Left forelimb (tissue), 1 donor: Measurements from ENCODE around the gene BCAS4.
"Not testable (repeated sequence)": the region's sequence is repeated elsewhere in the genome, so short reads cannot be mapped to it uniquely, and the experiment has no call there.

Experiments used
- DNase-seq: peaks from one replicate; pipeline ENCODE4 v3.0.0-alpha.2; 2018; ENCODE audit warnings: low spot score

Gene BCAS4

DNA sequence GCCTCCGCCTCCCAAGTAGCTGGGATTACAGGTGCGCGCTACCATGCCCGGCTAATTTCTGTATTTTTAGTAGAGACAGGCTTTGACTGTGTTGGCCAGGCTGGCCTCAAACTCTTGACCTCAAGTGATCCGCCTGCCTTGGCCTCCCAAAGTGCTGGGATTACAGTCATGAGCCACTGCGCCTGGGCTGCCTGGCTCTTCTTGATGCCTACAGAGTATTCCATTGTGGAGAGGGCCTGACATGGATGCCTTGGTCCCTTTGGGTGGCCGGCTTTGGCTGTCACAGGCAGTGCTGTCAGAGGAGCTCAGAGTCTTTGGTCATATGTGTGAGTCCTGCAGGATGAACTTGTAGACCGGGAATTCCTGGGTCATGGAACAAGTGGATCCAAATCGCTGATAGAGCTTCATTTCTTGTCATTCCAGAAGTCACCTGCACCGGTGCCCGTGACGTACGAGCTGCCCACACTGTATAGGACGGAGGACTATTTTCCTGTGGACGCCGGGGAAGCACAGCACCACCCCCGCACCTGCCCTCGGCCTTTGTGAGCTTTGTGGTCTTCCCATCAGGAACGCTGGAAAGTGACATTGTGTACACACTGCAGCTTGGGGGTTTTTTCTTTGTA lies 81.3 kb downstream of the BCAS4 start:
- DNase-seq = no peak

DNA sequence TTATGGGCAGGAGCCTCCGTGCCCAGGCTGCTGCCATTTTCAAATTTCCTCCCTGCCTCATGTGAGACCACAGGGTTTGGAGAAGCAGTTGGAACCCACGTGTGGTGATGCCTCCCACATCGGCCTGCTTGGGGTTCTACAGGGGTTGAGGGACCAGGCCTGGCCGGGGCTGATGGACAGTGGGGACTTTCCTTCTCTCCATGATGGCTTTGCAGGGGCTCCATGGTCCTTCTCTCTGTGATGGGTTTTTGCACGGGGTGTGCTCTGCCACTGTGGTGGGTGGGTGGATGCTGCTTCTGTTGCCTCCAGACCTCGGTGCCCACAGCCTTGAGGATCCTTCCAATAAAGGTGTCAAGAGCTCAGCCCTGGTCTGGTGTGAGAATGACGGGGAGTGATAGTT lies 82.0 kb downstream of the BCAS4 start:
- no peak for DNase-seq

DNA sequence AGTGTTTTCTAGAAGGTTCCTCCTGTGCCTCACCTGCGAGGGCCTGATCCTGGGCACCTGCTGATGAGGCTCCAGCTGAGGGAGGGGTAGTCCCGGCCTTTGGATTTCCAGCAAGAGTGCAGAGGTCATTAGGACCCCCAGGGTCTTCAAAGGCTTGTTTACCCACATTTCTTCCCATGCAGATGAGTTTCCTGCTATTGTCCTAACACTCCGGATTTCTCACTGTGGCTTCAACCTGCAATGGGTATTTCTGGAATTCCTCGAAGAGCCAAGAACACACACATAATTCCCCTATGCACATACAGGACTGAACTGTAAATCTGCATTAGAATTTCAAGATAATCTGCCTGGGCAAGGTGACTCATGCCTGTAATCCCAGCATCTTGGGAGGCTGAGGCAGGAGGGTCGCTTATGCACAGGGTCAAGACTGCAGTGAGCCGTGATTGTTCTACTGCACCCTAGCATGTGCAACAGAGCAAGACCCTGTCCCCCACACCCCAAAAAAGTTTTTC lies 82.4 kb downstream of the BCAS4 start:
- DNase-seq = no peak

DNA sequence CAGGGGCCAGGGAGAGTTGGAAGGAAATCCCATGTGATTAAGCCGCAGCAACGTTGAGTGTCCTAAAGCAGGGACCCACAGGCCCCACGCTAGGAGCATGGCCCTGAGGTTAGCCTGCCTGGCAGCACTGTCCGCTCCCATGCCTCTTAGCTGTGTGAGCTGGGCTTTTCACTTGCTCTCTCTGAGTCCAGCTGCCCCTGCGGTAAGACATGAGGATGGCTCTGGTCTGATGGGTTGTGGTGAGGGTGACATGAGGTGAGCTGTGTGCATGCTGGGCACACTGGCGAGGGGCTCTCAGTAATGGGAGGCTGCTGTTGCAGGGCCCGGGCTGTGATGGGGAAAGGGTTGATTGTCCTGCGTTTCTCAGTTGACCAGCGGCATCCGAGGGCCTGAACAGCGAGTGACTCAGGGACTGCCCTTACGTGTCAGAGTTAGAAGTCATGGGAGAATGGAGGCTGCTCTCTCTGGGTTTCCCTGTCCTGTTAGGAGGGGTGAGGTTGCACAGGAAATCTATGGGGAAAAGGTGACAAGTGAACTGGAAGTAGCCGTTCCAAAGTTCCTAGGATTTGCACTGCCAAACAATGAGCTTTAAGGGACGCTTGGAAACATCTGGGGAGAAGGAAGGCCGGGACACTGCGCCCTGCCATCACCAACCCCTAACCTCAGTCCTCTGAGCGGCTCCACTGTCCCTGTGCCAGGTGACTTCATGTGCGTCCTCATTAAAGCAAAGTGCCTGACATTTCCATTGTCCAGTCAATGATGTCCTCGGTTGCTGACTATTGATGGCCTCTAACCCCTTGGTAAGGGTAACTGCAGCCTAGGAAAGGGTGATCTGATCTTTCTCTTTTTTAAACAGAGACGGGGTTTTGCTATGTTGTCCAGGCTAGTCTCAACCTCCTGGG lies 85.0 kb downstream of the BCAS4 start:
- DNase-seq = no peak

DNA sequence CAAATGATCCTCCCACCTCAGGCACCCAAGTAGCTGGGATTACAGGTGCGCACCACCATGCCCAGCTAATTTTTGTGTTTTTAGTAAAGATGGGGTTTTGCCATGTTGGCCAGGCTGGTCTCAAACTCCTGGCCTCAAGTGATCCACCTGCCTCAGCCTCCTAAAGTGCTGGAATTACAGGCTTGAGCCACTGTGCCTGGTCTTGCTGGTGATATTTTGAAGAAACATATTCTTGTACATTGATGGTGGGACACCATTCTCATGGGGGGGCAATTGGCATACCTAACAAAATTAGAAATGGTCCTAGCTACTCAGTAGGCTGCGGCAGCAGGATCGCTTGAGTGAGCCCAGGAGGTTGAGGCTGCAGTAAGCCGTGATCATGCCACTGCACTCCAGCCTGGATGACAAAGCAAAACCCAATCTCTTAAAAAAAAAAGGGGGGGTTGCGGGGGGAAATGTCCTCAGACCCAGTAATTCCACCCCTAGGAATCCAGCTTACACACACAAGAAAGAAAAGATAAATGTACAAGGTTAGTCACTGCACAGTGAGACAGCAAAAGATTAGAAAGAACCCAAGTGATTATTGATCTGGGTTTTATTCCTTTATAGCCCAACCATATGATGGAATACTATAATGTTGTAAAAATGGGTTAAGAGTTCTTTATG lies 87.0 kb downstream of the BCAS4 start:
- not testable (repeated sequence) for DNase-seq

DNA sequence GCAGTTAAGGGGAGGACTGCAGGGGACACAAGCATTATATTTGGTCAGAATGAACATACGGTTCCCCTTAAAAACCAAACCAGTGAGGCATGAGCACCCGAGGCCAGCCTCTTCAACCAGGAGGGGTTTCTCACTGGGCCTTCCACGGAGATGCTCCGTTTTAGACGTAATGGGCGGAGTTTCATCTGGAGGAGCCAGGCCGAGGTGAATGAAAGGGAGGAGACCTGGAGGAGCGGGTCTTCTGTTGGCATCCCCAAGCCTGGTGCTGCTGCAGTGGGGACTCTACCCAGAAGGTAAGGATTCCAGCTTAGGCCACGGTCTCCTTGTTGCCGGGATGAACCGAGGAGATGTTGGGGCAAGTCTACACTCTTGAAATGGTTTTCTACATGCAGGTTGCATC lies 89.0 kb downstream of the BCAS4 start:
- no peak for DNase-seq

DNA sequence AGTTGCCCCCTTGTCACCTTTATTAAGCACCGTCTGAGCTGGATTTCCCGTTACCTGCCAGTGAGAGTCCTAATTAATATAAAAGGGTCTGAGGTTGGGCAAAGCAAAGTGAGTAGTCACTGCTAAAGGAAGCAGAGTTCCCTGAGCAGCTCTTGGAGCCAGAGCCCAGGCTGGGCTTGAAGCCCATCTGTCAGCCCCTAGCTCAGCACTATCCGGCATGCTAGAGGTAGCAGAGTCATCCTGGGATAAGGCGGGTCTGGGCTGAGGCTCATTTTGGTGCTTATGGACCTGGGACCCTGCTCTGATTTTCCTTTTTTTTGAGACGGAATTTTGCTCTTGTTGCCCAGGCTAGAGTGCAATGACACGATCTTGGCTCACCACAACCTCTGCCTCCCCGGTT lies 90.2 kb downstream of the BCAS4 start:
- DNase-seq = no peak

DNA sequence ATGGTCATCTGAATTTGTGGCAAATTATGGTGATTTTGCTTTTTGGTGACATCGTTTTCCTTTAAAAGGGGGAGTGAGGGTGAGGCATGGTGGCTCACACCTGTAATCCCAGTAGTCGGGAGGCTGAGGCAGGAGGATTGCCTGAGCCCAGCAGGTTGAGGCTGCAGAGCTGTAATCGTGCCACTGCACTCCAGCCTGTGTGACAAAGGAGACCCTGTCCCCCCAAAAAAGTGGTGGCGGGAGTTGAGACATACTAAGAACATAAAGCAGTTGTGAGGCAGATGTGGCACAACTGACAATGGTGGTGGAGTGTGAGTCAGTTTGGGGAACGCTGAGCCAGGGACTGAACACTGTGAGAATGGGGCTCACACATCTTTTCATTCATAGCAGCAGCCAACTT lies 90.9 kb downstream of the BCAS4 start:
- DNase-seq = no peak

DNA sequence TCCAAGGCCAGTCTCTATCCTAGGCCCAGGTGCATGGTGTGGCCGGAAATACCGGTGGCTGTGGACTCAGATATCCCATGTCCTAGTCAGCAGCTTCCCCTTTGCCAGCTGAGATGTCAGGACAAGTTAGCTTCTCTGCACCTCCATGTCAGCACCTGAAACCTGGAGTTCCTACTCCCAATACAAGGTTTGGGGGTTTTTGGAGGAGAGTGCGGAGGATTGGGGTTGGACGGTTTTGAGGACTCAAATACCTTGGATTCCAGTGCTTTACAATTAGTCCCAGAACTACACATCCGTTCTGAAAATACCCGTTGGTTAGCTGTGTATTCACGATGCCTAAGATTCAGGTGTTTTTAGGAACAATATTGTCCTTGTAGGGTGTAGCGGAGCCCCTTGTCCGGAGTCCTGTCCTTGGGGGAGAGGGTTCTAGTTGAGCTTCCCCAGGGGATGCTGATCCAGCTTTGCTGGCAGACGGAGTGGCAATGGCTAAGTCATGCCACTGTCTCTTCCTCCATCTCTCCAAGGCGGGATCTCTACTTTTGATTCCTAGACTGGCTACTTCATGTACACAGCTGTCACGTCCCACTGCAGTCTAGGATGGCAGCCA lies 91.4 kb downstream of the BCAS4 start:
- no peak for DNase-seq

DNA sequence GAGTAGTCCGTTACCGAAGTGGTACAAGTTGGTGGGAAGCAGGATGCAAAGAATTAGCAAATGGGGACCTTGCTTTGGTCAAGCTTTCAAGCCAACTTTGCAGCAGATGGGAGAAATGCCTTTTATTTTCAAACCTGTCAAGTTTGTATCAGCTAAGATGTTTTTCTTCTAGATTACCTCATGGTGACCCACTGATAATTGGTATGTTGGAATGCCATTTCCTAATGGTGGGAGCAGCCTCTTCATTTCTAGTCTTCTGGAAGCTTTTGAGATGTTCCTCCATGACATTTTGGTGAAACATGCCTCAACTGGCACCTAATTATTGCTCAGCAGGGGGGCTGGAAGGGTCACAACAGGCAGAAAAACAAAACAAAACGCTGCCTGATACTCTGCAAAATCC lies 92.7 kb downstream of the BCAS4 start:
- DNase-seq = no peak

DNA sequence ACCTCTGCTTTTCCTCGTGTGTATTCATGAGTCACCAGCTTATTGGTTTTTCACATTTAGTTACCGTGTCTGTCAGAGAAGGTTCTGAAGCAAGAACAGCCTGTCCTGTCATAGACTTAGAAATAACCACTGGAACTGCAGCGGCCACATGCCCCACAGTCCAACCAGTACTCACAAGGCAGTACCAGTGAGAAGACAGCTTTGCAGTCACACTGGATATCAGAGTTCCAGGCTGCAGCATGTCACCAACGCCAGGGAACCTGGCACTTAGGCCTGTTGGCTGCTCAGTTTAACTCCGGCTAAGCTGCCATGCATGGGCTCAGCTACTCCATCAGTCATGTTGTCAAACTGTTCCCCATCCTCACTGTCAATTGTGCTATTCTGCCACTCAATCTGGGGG lies 96.3 kb downstream of the BCAS4 start:
- no peak for DNase-seq

DNA sequence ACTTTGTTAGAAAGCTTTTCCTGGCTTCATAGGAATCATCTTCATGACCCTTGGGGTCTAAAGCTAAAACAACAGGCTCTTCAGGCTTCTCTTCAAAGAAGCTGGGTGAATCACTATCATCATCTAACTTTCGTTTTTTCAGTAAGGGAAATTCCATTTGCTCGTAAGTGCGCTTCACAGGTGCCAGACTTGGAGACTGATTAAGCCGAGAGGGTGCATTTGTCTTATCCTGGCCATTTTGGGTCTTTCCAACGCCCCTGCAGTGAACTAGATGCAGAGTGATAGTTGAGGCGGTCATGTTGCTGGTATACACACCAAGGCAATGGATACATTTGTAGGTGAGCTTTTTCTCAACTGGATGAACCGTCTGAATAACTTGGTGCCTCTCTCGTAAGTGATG lies 97.5 kb downstream of the BCAS4 start:
- no peak for DNase-seq

DNA sequence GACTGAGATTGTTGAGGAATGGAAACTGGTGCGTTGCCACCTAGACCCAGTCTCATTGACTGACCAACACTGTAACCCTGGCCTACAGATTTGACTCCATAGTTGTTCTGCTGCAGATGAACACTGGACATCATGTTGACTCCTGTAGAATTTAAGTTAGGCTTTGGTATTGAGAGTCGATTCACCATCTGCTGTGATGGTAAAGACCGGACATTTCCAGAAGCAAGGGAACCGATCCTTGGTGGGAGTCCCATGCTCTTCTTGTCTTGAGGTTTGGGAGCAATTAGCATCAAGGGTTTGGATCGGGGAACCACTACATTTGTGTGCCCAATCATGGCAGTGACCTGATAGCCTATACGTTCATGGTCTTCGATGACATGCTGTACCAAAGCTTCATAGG lies 98.8 kb downstream of the BCAS4 start:
- DNase-seq = no peak

DNA sequence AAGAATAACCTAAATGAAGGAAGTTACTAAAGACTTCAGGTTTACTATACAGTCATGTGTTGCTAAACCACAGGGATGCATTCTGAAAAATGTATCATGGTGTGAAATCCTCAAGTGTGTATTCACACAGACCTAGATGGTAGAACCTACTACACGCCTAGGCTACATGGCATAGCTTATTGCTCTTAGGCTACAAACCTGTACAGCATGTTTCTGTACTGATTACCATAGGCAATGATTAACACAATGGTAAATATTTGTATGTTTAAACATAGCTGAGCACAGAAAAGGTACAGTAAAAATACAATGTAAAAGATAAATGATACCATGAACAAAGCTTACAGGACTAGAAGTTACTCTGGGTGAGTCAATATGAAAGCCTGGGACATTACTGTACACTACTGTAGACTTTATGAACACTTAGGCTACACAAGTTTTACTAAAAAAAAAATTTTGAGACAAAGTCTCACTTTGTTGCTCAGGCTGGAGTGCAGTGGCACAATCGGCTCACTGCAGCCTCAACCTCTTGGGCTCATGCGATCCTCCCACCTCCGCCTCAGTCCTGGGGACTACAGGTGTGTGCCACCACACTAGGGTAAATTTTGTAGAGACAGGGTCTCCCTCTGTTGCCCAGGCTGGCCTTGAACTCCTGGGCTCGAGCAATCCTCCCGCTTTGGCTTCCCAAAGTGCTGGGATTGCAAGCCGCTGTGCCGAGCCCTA lies 100.4 kb downstream of the BCAS4 start:
- DNase-seq = no peak

DNA sequence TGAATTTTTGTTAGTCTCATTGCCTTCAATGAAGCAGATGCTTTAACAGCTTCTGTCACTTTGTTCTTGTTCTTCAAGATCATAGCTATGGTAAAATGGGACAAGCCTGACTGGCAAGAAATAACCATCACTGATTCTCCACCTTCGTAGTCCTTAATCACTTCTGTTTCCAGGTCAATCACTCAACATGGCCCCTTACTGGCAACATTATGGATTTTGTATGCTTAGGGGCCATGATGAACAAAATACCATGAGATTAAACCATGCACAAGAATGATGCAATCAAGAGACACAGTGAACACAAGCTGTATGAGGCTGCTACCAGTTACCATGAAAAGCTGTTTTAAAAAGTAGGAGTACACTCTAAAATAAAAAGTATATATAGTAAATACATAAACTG lies 103.6 kb downstream of the BCAS4 start:
- no peak for DNase-seq

DNA sequence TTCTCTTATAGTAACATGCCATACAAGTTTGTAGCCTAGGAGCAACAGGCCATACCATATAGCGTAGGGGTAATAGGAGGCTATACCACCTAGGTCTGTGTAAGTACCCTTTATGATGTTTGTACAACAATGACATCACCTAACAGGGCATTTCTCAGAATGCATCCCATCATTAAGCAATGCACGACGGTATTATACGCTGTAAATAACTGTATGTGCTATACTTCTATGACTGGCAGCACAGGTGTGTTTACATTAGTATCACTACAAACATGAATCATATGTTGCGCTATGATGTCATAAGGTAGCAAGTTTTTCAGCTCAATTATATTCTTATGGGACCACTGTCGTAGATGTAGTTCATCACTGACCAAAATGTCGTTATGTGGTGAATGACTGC lies 105.4 kb downstream of the BCAS4 start:
- DNase-seq = no peak

DNA sequence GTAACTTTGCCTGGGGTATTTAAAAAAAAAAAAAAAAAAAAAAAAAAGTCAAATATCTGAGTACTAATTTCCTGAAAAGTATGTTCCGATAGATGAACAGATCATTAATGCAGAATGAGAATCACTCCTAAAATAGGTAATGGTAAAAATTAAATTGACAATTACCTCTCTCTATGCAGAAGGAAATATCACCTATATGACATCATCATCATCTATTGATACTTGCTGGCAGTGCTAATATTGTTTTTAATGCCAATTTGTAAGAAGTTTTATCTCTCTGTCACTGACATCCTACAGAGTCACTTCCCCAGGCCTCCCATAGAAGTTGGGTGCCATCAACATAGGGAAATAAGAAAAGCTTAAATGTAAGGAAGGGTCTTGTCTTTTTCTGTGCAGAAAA lies 106.4 kb downstream of the BCAS4 start:
- no peak for DNase-seq

DNA sequence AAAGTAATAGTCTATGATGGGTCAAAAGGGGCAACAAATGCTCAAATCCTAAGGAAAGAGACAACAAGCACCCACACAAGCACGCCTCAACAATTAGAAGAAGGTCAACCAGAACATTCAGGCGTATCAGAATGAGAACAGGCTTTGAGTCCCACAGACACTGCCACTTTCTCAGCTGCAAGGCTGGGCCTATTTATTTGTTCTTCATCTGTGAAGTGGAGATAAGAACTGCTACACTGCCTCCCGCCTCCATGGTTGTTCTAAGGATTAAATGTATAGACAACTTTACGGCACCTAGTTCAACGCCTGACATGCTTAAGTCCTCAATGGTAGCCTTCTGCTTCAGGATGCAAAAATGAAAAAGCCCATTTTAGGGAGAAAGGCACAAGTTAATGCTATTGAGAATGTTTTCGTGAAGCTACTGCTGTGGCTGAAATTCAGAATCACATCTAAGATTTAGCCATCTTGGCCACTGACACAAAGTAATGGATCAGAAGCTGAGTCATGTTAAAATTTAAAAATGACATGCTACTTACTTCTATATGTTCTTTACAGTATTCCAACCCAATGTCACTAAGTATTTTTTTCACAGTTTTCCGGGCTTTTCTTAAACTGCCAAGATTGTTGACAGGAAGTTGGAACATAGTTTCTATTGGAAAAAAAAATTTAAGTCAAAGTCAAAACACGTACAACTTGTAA lies 108.6 kb downstream of the BCAS4 start:
- no peak for DNase-seq

DNA sequence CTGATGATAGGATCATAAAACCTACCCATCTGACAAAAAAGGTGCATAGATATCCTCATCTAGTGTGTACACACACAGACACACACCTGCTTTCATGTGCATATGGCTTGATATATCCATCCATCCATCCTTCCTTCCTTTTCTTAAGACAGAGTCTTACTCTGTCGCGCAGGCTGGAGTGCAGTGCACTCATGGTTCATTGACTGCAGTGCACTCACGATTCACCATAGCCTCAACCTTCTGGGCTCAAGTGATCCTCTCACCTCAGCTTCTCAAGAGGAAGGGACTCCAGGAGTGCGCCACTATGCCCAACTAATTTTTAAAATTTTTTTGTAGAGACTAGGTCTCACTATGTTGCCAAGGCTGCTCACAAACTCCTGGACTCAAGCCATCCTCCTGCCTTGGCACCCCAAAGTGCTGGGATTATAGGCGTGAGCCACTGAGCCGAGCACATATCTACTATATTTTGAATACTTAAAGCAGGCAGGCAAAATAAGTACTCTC lies 109.3 kb downstream of the BCAS4 start:
- DNase-seq = no peak

DNA sequence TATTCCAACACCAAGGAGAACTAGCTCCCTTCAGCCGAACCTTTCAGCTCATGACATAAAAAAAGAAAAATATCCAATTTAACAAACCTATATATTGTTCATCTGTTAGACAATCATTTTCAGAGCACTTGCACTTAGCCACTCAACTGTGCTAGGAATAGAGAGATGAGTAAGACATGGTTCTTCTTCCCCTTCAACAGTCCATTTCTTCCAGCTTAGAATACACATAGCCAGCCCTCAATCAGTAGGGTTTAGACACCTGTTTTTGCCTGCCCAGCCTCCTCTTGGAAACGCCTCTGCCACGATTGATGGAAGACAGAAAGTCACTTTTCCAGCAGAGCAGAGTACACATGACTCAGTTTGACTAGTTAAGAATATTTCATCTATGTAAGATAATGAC lies 114.6 kb downstream of the BCAS4 start:
- DNase-seq = no peak

DNA sequence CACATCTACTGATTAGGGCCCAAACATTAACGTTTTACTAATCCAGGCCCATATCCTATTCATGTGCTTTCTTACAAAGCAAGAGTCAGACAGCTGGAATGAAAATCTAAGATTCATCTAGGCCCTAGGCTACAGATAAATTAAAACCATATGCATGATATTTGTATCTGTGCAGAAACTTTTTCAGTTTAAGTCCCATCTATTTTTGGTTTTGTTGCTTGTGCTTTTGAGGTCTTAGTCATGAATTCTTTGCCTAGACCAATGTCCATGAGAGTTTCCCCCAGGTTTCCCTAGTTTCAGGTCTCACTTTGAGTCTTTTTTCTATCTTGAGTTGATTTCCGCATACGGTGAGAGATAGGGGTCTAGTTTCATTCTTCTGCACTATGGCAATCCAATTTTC lies 116.2 kb downstream of the BCAS4 start:
- DNase-seq = no peak
